Measurements from ENCODE around the gene REEP6. TPM values are rescaled to one million over a fixed set of nuclear protein-coding genes. Genes with fewer than 3 reads are reported as not detected.

REEP6 gene
- total RNA-seq, 4 donors from 2014 or later = 1.1 to 2.3 (median 1.5) TPM

- H3K9me3 ChIP-seq = no peaks in the 10 kb centered on the region
- in situ Hi-C loops (cut with MboI; ENCODE audit: low sequenced_read_pairs in 4 of 4) (no loop called here), intact Hi-C loops (cut with DNase I; ENCODE audit: low total_unique reads) (no loop called here)
- H3K36me3 ChIP-seq = no peaks in the 10 kb centered on the region
- H3K27me3 ChIP-seq = peaks cover 12 to 21% (median 16%) of the 10 kb centered on the region in 3 donors
- ATAC-seq = no peak
- H3K4me1 ChIP-seq = peaks cover 0 to 9% of the 10 kb centered on the region in 2 donors
- no peak overlapping the region for H3K27ac ChIP-seq
- TF ChIP-seq CTCF (IDR thresholded peaks at IDR 0.05 in 4 of 5, conservative IDR thresholded peaks at IDR 0.05 in 1 of 5) (no peak), POLR2A (IDR thresholded peaks at IDR 0.05) (no peak)
- no peak overlapping the region for H3K4me3 ChIP-seq
- no peak for DNase-seq
Observed at GRCh38 chr19:1501200-1501595, 10.2 kb downstream of the REEP6 start.

- Histone ChIP-seq H3K9me3 (no peaks in the 10 kb centered on the region), H3K27ac (no peak overlapping the region), H3K4me3 (peak overlapping the region in 1 of 4 donors; percentile 32), H3K4me1 (peaks cover 3 to 15% of the 10 kb centered on the region in 2 donors), H3K36me3 (no peaks in the 10 kb centered on the region), H3K27me3 (peaks cover 7 to 16% (median 9%) of the 10 kb centered on the region in 3 donors)
- ATAC-seq = no peak
- no peak for DNase-seq
- TF ChIP-seq POLR2A (IDR thresholded peaks at IDR 0.05) = no peak
- TF ChIP-seq CTCF (IDR thresholded peaks at IDR 0.05 in 4 of 5, conservative IDR thresholded peaks at IDR 0.05 in 1 of 5) = no peak
- in situ Hi-C loops (cut with MboI; ENCODE audit: low sequenced_read_pairs in 4 of 4) (no loop called here), intact Hi-C loops (cut with DNase I; ENCODE audit: low total_unique reads) (no loop called here)
Observed at GRCh38 chr19:1502433-1503088, 11.6 kb downstream of the REEP6 start.

- peak in 1 of 2 donors; percentile 41 for DNase-seq
- Histone ChIP-seq H3K27me3 (peaks cover 0 to 11% (median 5%) of the 10 kb centered on the region in 3 donors), H3K27ac (no peak overlapping the region), H3K9me3 (no peaks in the 10 kb centered on the region), H3K36me3 (no peaks in the 10 kb centered on the region), H3K4me1 (peaks cover 4 to 15% of the 10 kb centered on the region in 2 donors), H3K4me3 (peak overlapping the region; percentile 15 to 32 (median 28))
- in situ Hi-C loops (cut with MboI; ENCODE audit: low sequenced_read_pairs in 4 of 4) = no loop called here
- intact Hi-C loops (cut with DNase I; ENCODE audit: low total_unique reads) = no loop called here
- ATAC-seq = no peak
- TF ChIP-seq CTCF (IDR thresholded peaks at IDR 0.05 in 4 of 5, conservative IDR thresholded peaks at IDR 0.05 in 1 of 5) = peak; percentile 54 to 87 (median 72)
- TF ChIP-seq POLR2A (IDR thresholded peaks at IDR 0.05) = no peak
Observed at GRCh38 chr19:1503089-1503924, 12.3 kb downstream of the REEP6 start.

GRCh38 chr19:1503925-1504773 is 13.2 kb downstream of the REEP6 start:
- intact Hi-C loops (cut with DNase I; ENCODE audit: low total_unique reads) = no loop called here
- Histone ChIP-seq H3K27ac (no peak overlapping the region), H3K4me1 (peaks cover 4 to 15% of the 10 kb centered on the region in 2 donors), H3K36me3 (no peaks in the 10 kb centered on the region), H3K27me3 (peaks cover 0 to 11% (median 5%) of the 10 kb centered on the region in 3 donors), H3K4me3 (no peak overlapping the region), H3K9me3 (no peaks in the 10 kb centered on the region)
- ATAC-seq (no peak), DNase-seq (no peak)
- in situ Hi-C loops (cut with MboI; ENCODE audit: low sequenced_read_pairs in 4 of 4) = no loop called here
- TF ChIP-seq POLR2A (IDR thresholded peaks at IDR 0.05) = no peak
- TF ChIP-seq CTCF (IDR thresholded peaks at IDR 0.05 in 4 of 5, conservative IDR thresholded peaks at IDR 0.05 in 1 of 5) = no peak
